Breast epithelium (tissue), 4 donors: ENCODE results near the gene MSX2. TPM values are rescaled to one million over a fixed set of nuclear protein-coding genes. Genes with fewer than 3 reads are reported as not detected.

Source experiments
- DNase-seq, 2 donors: peaks; one replicate each; pipeline ENCODE4 v3.0.0-alpha.2; 2019; ENCODE audit warnings: low spot score in 2 of 2
- H3K27ac ChIP-seq, 2 donors: fragments of 200-600 bp; sonication (generic) in 1 of 2; one replicate each; pipeline ENCODE4 v1.5.1; 2016 to 2019; ENCODE audit warnings: mild to moderate bottlenecking in 1 of 2
- H3K27me3 ChIP-seq, 2 donors: fragments of 200-600 bp; sonication (generic) in 1 of 2; one replicate each; pipeline versions ENCODE4 v1.5.1 to v1.6.0; 2017 to 2019; ENCODE audit warnings: control low read depth in 1 of 2, mild to moderate bottlenecking in 1 of 2
- H3K36me3 ChIP-seq: fragments of 200-600 bp; one replicate; pipeline ENCODE4 v1.5.1; 2019
- H3K4me1 ChIP-seq, 2 donors: fragments of 200-600 bp; sonication (generic); one replicate each; pipeline ENCODE4 v1.5.1; 2016 to 2019; ENCODE audit warnings: control low read depth in 1 of 2
- H3K4me3 ChIP-seq, 3 donors: fragments of 200-600 bp; sonication (generic); 1 replicate in 2 of 3; 2 replicates in 1 of 3; pipeline ENCODE4 v1.5.1; 2016 to 2019; ENCODE audit warnings: mild to moderate bottlenecking in 3 of 3, moderate library complexity in 2 of 3
- H3K9me3 ChIP-seq, 2 donors: fragments of 200-600 bp; sonication (generic) in 1 of 2; one replicate each; pipeline ENCODE4 v1.5.1; 2016 to 2019; ENCODE audit warnings: control low read depth in 1 of 2
- CTCF ChIP-seq, 3 donors: fragments of 450-650 bp; IDR thresholded peaks; one replicate each; pipeline ENCODE4 v1.5.1; 2016 to 2017; ENCODE audit warnings: antibody characterized with exemption in 3 of 3, mild to moderate bottlenecking in 3 of 3, moderate library complexity in 3 of 3
- POLR2A ChIP-seq: fragments of 450-650 bp; IDR thresholded peaks from one replicate; pipeline ENCODE4 v1.6.1; 2016; ENCODE audit warnings: antibody characterized with exemption, mild to moderate bottlenecking, moderate library complexity
- POLR2AphosphoS5 ChIP-seq, 3 donors: sonication (generic); formaldehyde crosslinking; IDR thresholded peaks; one replicate each; pipeline ENCODE4 v1.6.1; 2017; ENCODE audit warnings: antibody characterized with exemption in 3 of 3
- intact Hi-C: fragments of 100-400 bp; cut with DNase I; formaldehyde crosslinking; loops from one replicate; pipeline ENCODE4 v1.15.1; 2023; ENCODE audit warnings: low total_unique reads
- total RNA-seq, 3 donors: library from RNA; depleted of rRNA; stranded (reverse); fragments of >200 nt; gene quantifications; one replicate each; pipeline ENCODE4 v1.1.0, GENCODE V29; 2016

MSX2 gene
- total RNA-seq, result 10 to 100 TPM in 2 of 3 donors, 1 to 10 TPM in 1; 1.6 to 12.7 (median 11.5) TPM

- Histone ChIP-seq H3K4me3 (peak within 1 kb of the TSS; percentile 65 to 89 (median 76)), H3K4me1 (no peaks in the 10 kb centered on the region), H3K36me3 (no peaks in the 10 kb centered on the region), H3K27ac (peak within 1 kb of the TSS; percentile 84 to 92), H3K9me3 (no peaks in the 10 kb centered on the region), H3K27me3 (peaks cover 0 to 33% of the 10 kb centered on the region in 2 donors)
- intact Hi-C loops, result loop anchor here (5.0 kb wide), 1 partner anchor 918 kb away; no protein-coding TSS in a partner anchor
- peak; percentile 85 to 94 for DNase-seq
- TF ChIP-seq POLR2A, result peak; percentile 51
- no peak for TF ChIP-seq CTCF (IDR thresholded peaks at IDR 0.05)
- peak; percentile 36 to 71 (median 36) for TF ChIP-seq POLR2AphosphoS5 (IDR thresholded peaks at IDR 0.05)
Measured at GRCh38 chr5:174724484-174725260, at the start of gene MSX2. TSS of gene MSX2 (plus strand) at chr5:174724582. CDS start at chr5:174724660, 78 bp downstream.

- H3K9me3 ChIP-seq, result peaks cover 0 to 3% of the 10 kb centered on the region in 2 donors
- no peaks in the 10 kb centered on the region for H3K27me3 ChIP-seq
- intact Hi-C loops, result no loop called here
- H3K27ac ChIP-seq, result no peak overlapping the region
- no peaks in the 10 kb centered on the region for H3K4me1 ChIP-seq
- no peak for DNase-seq
- H3K36me3 ChIP-seq, result no peaks in the 10 kb centered on the region
- H3K4me3 ChIP-seq, result no peak overlapping the region
- TF ChIP-seq POLR2A (no peak), POLR2AphosphoS5 (IDR thresholded peaks at IDR 0.05) (no peak), CTCF (IDR thresholded peaks at IDR 0.05) (no peak)
Measured at GRCh38 chr5:174675110-174675509, 49.3 kb upstream of the MSX2 start.

- Histone ChIP-seq H3K9me3 (peaks cover 0 to 3% of the 10 kb centered on the region in 2 donors), H3K4me3 (no peak overlapping the region), H3K27me3 (no peaks in the 10 kb centered on the region), H3K4me1 (no peaks in the 10 kb centered on the region), H3K36me3 (no peaks in the 10 kb centered on the region), H3K27ac (no peak overlapping the region)
- DNase-seq, result no peak
- intact Hi-C loops, result no loop called here
- TF ChIP-seq CTCF (IDR thresholded peaks at IDR 0.05) (no peak), POLR2AphosphoS5 (IDR thresholded peaks at IDR 0.05) (no peak), POLR2A (no peak)
Measured at GRCh38 chr5:174675916-174676315, 48.5 kb upstream of the MSX2 start.

- intact Hi-C loops, result no loop called here
- no peak for DNase-seq
- no peak for TF ChIP-seq CTCF (IDR thresholded peaks at IDR 0.05)
- no peak for TF ChIP-seq POLR2A
- TF ChIP-seq POLR2AphosphoS5 (IDR thresholded peaks at IDR 0.05), result no peak
- Histone ChIP-seq H3K27ac (no peak overlapping the region), H3K9me3 (peaks cover 0 to 3% of the 10 kb centered on the region in 2 donors), H3K27me3 (no peaks in the 10 kb centered on the region), H3K4me3 (no peak overlapping the region), H3K36me3 (no peaks in the 10 kb centered on the region), H3K4me1 (no peaks in the 10 kb centered on the region)
Measured at GRCh38 chr5:174678107-174678506, 46.3 kb upstream of the MSX2 start.

- Histone ChIP-seq H3K4me3 (no peak overlapping the region), H3K27me3 (no peaks in the 10 kb centered on the region), H3K4me1 (no peaks in the 10 kb centered on the region), H3K9me3 (peaks cover 0 to 6% of the 10 kb centered on the region in 2 donors), H3K27ac (no peak overlapping the region), H3K36me3 (no peaks in the 10 kb centered on the region)
- no peak for TF ChIP-seq CTCF (IDR thresholded peaks at IDR 0.05)
- TF ChIP-seq POLR2AphosphoS5 (IDR thresholded peaks at IDR 0.05), result no peak
- TF ChIP-seq POLR2A, result no peak
- no peak for DNase-seq
- intact Hi-C loops, result no loop called here
Measured at GRCh38 chr5:174680901-174681565, 43.3 kb upstream of the MSX2 start.
